ENCODE measurements around the gene DOCK1. TPM values are rescaled to one million over a fixed set of nuclear protein-coding genes. Genes with fewer than 3 reads are reported as not detected.

DOCK1 gene
- total RNA-seq, 1 donor = 99.7 TPM

- no peak for DNase-seq (ENCODE audit: low read depth)
- no peak for TF ChIP-seq CTCF (IDR thresholded peaks at IDR 0.05; ENCODE audit: insufficient read depth, low read depth, low read length)
- H3K4me3 ChIP-seq (ENCODE audit: low read depth, low read length) = no peak overlapping the region
These were observed 569.3 kb downstream of the DOCK1 start for GRCh38 chr10:127474501-127474900.

GRCh38 chr10:127485153-127485857, 580.1 kb downstream of the DOCK1 start:
- no peak overlapping the region for H3K4me3 ChIP-seq (ENCODE audit: low read depth, low read length)
- DNase-seq (ENCODE audit: low read depth) = peak; percentile 51
- TF ChIP-seq CTCF (IDR thresholded peaks at IDR 0.05; ENCODE audit: insufficient read depth, low read depth, low read length) = no peak

DNA sequence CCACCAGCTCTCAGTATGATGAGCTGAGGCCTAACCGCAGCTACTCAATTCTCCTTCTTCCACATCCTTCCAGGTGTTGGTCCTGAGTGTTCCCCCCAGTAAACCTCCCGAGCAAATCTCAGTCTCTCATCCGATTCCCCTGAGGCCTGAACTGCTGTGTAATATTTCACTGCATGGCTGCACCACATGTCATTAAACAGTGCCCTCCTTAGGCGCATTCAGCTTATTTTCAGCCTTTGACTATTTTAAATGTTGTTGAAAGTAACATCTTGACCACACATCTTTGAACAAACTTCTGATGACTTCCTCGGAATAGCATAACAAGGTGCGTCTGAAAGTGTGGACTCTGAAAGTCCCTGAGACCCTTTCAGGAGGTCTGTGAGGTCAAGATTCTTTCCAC, 581.1 kb downstream of the DOCK1 start:
- no peak overlapping the region for H3K4me3 ChIP-seq (ENCODE audit: low read depth, low read length)
- TF ChIP-seq CTCF (IDR thresholded peaks at IDR 0.05; ENCODE audit: insufficient read depth, low read depth, low read length) = no peak
- DNase-seq (ENCODE audit: low read depth) = no peak

- no peak overlapping the region for H3K4me3 ChIP-seq (ENCODE audit: low read depth, low read length)
- DNase-seq (ENCODE audit: low read depth) = peak; percentile 4
- peak; percentile 40 for TF ChIP-seq CTCF (IDR thresholded peaks at IDR 0.05; ENCODE audit: insufficient read depth, low read depth, low read length)
These were observed 587.5 kb downstream of the DOCK1 start for GRCh38 chr10:127492607-127493250.

DNA sequence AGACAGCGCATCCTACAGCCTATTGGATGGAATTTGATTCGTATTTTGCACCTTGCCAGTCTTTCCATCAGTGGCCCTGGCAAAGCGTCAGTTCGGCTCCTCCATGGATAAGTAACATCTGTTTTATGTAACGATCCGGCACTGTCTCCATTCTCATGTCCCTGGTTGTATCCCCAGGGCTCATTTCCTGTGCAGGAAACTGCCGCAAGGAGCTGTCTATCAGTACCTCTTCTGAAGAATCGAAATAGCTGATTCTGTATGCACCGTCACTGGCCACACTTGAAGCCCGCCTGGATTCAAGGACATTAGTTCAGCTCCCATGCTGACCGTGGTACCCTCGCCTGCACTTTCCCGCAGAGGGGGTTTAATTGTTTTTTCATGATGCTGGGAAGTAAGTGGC, 590.8 kb downstream of the DOCK1 start:
- H3K4me3 ChIP-seq (ENCODE audit: low read depth, low read length) = no peak overlapping the region

GRCh38 chr10:127497685-127498084, 592.5 kb downstream of the DOCK1 start:
- DNase-seq (ENCODE audit: low read depth) = no peak
- no peak overlapping the region for H3K4me3 ChIP-seq (ENCODE audit: low read depth, low read length)
- no peak for TF ChIP-seq CTCF (IDR thresholded peaks at IDR 0.05; ENCODE audit: insufficient read depth, low read depth, low read length)

More for the DNA sequence above, 590.8 kb downstream of the DOCK1 start:
- DNase-seq (ENCODE audit: low read depth) = no peak
- TF ChIP-seq CTCF (IDR thresholded peaks at IDR 0.05; ENCODE audit: insufficient read depth, low read depth, low read length) = no peak

All from fibroblast of villous mesenchyme (primary cell).